ENCODE data around the gene CAMK2G. TPM values are rescaled to one million over a fixed set of nuclear protein-coding genes. Genes with fewer than 3 reads are reported as not detected.

Gene CAMK2G
- total RNA-seq, 4 donors from 2014 or later, result 82.3 to 207 (median 155) TPM

DNA sequence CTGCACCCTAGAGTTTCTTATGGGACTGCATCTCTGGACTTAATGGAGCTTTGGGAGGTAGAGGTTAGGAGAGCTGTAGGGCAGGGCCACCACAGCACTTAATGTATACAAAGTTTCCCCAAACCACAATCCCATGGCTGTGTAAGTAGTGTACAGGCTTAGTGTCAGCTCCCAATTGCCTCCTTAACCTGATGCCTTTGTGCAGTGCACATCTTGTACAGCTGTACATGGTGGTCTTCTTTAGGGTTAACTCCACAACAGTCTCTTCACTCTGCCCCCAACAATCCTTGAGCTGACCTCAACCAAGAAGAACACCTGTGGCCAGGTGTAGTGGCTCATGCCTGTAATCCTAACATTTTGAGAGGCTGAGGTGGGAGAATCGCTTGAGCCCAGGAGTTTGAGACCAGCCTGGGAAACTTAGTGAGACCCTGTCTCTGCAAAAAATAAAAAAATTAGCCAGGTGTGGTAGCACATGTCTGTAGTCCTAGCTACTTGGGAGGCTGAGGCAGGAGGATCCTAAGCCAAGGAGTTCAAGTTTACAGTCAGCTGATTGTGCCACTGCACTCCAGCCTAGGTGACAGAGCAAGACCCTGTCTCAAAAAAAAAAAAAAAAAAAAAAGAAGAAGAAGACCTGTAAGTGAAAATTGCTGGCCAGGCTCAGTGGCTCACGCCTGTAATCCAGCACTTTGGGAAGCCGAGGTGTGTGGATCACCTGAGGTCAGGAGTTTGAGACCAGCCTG lies 43.4 kb upstream of the CAMK2G start:
- H3K27ac ChIP-seq, result peak overlapping the region in 2 of 4 donors; percentile 2 to 20
- 94 to 100% methylated on average over 2 of the region's 3 CpGs for whole genome bisulfite sequencing, 2 donors (ENCODE audit: low coverage in 1 of 2)

GRCh38 chr10:73916761-73917470 lies 42.6 kb upstream of the CAMK2G start:
- H3K4me1 ChIP-seq, result peaks cover 0 to 50% (median 3%) of the 10 kb centered on the region in 3 donors
- peaks cover 0 to 16% of the 10 kb centered on the region in 2 donors for H3K36me3 ChIP-seq
- 45 to 57% methylated on average over 1 to 3 of the region's 5 CpGs for WGBS, 2 donors (ENCODE audit: low coverage in 1 of 2)
- H3K27ac ChIP-seq, result peak overlapping the region in 3 of 4 donors; percentile 2 to 38 (median 20)
- peak; percentile 37 for ATAC-seq
- no peak overlapping the region for H3K4me3 ChIP-seq
- TF ChIP-seq, protein P1, sequence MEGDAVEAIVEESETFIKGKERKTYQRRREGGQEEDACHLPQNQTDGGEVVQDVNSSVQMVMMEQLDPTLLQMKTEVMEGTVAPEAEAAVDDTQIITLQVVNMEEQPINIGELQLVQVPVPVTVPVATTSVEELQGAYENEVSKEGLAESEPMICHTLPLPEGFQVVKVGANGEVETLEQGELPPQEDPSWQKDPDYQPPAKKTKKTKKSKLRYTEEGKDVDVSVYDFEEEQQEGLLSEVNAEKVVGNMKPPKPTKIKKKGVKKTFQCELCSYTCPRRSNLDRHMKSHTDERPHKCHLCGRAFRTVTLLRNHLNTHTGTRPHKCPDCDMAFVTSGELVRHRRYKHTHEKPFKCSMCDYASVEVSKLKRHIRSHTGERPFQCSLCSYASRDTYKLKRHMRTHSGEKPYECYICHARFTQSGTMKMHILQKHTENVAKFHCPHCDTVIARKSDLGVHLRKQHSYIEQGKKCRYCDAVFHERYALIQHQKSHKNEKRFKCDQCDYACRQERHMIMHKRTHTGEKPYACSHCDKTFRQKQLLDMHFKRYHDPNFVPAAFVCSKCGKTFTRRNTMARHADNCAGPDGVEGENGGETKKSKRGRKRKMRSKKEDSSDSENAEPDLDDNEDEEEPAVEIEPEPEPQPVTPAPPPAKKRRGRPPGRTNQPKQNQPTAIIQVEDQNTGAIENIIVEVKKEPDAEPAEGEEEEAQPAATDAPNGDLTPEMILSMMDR (IDR thresholded peaks at IDR 0.05), result no peak
- TF ChIP-seq POLR2AphosphoS5 (IDR thresholded peaks at IDR 0.05) (no peak), EP300 (IDR thresholded peaks at IDR 0.05) (no peak), POLR2A (IDR thresholded peaks at IDR 0.05) (no peak)
- no peaks in the 10 kb centered on the region for H3K9me3 ChIP-seq
- peaks cover 5% of the 10 kb centered on the region for H3K27me3 ChIP-seq

More for the DNA sequence above, 43.4 kb upstream of the CAMK2G start:
- Histone ChIP-seq H3K27me3 (no peaks in the 10 kb centered on the region), H3K9me3 (no peaks in the 10 kb centered on the region), H3K36me3 (peaks cover 0 to 16% of the 10 kb centered on the region in 2 donors), H3K4me1 (peaks cover 0 to 42% (median 3%) of the 10 kb centered on the region in 3 donors), H3K4me3 (no peak overlapping the region)
- TF ChIP-seq EP300 (IDR thresholded peaks at IDR 0.05), result no peak
- ATAC-seq, result no peak

DNA sequence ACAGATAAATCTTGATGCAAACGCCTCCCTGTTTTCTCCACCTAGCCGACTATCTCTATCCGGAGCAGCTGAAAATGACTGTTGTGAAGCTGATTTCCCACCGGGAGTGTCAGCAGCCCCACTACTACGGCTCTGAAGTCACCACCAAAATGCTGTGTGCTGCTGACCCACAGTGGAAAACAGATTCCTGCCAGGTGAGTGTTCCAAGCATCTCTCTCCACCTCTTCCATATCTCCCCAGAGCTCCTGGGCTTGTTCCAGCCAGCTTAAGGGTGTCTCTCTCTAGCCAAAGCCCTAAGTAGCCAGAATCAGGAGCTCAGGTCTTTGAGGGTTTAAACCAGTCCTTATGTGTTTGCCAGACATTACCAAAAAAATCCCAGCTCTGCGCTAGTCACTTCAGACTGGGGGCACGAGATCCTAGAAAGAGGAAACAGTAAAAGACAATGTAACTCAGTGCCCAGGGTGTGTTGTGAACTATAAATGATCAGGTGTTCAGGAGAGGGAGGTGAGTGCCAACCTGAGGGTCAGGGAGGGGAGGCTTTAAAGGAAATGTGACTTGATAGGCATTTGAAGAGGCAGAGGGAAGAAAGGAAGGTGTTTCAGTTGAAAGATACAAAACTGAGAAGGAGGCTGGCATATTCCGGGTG lies 41.0 kb upstream of the CAMK2G start:
- H3K27me3 ChIP-seq, result peaks cover 7% of the 10 kb centered on the region
- H3K4me3 ChIP-seq, result no peak overlapping the region
- TF ChIP-seq POLR2AphosphoS5 (IDR thresholded peaks at IDR 0.05), result no peak
- TF ChIP-seq, protein P1 (IDR thresholded peaks at IDR 0.05), result no peak
- TF ChIP-seq EP300 (IDR thresholded peaks at IDR 0.05), result no peak
- no peak for TF ChIP-seq POLR2A (IDR thresholded peaks at IDR 0.05)
- no peaks in the 10 kb centered on the region for H3K9me3 ChIP-seq
- no peak overlapping the region for H3K27ac ChIP-seq
- peaks cover 0 to 65% (median 10%) of the 10 kb centered on the region in 3 donors for H3K4me1 ChIP-seq
- H3K36me3 ChIP-seq, result peaks cover 0 to 16% of the 10 kb centered on the region in 2 donors
- no peak for ATAC-seq
- WGBS, 2 donors (ENCODE audit: low coverage in 1 of 2), result 75% methylated on average over 2 to 6 of the region's 8 CpGs

DNA sequence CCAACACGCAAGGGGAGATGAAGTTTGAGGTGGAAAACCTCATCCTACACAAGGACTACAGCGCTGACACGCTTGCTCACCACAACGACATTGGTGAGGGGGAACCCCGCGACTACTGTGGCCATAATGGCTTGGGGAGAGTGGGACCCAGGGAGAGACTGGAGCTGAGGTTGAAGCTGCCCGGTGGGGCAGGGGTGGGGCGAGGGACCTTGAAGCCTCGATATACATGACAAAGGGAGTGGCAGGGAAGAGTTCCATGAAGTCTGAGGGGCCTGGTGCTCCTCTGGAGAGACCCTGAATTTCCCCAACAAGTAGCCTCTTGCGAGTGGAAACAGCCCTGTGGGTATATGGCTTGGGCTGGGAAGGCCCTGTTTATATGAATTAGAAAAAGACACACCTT lies 39.7 kb upstream of the CAMK2G start:
- Histone ChIP-seq H3K9me3 (no peaks in the 10 kb centered on the region), H3K27me3 (peaks cover 7% of the 10 kb centered on the region), H3K27ac (no peak overlapping the region), H3K4me3 (no peak overlapping the region), H3K4me1 (peaks cover 0 to 68% (median 15%) of the 10 kb centered on the region in 3 donors), H3K36me3 (peaks cover 0 to 16% of the 10 kb centered on the region in 2 donors)
- no peak for TF ChIP-seq POLR2A (IDR thresholded peaks at IDR 0.05)
- TF ChIP-seq, protein P1 (IDR thresholded peaks at IDR 0.05), result no peak
- TF ChIP-seq POLR2AphosphoS5 (IDR thresholded peaks at IDR 0.05), result no peak
- no peak for TF ChIP-seq EP300 (IDR thresholded peaks at IDR 0.05)
- 88% methylated on average over 4 to 8 of the region's 10 CpGs for WGBS, 2 donors (ENCODE audit: low coverage in 1 of 2)
- ATAC-seq, result no peak

- no peak for ATAC-seq
- Histone ChIP-seq H3K9me3 (no peaks in the 10 kb centered on the region), H3K27ac (peak overlapping the region in 3 of 4 donors; percentile 72 to 83 (median 79)), H3K27me3 (peaks cover 7% of the 10 kb centered on the region), H3K4me3 (peak overlapping the region; percentile 51 to 74), H3K4me1 (peaks cover 0 to 82% (median 35%) of the 10 kb centered on the region in 3 donors), H3K36me3 (peaks cover 0 to 15% of the 10 kb centered on the region in 2 donors)
- WGBS, 2 donors (ENCODE audit: low coverage in 1 of 2), result 40% methylated on average over 2 of the region's 14 CpGs; no CpG with 5 or more reads in 1 of the 2 donors
- TF ChIP-seq POLR2A (IDR thresholded peaks at IDR 0.05) (no peak), EP300 (IDR thresholded peaks at IDR 0.05) (no peak), POLR2AphosphoS5 (IDR thresholded peaks at IDR 0.05) (no peak)
- TF ChIP-seq, protein P1 (IDR thresholded peaks at IDR 0.05), result no peak
Observed at GRCh38 chr10:73911553-73912004, 37.2 kb upstream of the CAMK2G start.
